GM21717 (cell line): ENCODE results near the gene SEMA5B.

Experiments
- ATAC-seq: cut with Tn5 transposase; IDR thresholded peaks from one replicate; pipeline ENCODE4 v1.9.1; 2021; ENCODE audit warnings: mild to moderate bottlenecking, moderate library complexity; ENCODE audit not compliant: unreplicated experiment

SEMA5B gene

DNA sequence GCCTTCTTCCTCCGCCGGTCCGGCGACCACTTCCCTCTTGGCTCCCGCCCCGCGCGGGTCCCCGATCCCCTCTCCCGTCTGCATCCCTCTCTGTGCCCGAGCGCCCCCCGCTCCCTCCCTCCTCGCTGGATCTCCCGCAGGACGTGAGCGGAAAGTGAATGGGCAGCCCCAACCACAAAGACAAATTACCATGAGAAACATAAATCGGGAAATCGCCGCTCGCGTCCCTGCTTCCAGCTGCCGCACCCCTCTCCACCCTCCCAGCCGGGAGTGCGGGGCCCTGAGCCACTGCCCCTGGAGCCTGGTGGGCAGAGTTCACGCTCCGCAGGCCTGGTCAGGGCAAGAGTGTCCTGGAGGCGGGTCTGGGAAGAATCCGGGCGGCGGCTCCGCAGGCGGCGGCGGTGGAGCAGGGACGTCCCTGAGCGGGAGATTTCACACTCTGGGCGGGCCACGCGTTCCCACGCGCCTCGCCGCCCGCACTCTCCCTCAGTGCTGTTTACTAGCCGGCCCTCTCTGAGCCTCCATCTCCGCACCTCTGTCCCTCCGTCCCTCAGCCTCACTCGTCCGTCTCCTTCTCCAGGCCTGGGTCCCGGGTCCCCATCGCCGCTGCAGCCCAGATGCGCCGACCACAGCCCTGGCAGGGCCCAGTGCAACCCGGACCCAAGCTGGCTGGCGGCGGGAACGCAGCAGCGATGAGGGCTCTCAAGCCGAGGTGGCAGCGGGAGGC lies 835 bp downstream of the SEMA5B start:
- ATAC-seq = no peak

DNA sequence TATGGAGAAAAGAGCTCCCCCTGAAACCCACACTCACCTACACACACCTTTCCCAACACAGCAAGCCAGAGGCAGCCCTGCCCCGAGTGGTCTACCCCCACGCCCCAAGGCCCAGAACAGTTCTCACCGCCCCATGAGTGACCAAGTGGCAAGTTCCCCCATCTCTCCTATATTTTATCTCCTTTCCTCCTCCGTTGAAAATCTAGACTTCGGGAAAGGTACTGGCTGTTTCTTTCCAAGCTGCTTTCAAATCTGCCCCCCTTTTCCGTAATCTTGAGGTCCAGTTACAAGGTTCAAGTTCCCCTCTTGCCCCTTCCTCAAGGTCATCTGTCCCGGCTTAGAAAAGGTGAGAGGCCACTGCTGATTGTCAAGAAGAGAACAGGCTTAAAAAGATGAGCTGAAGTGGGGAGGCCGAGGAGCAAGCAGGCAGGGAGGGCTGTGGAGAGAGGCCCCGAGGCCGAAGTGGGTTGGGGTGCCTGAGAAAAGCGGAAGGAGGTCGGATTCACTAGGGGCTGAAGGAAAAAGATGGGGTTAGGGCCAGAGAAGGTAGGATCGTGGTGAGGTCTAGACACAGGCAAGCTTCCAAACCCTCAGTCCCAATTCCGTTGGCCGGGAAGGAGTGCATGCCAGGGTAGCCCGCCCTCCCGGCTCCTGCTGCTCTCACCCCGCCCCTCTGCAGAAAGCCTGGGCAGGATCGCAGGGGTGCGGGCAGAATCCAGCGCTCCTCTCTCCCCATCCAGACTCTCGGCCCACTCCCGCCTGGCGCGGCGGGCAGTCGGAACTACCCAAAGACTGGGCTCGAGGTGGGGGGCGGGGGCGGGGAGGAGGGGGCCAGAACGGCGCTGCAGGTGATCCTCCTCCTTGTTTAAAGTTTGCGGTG lies 1.7 kb downstream of the SEMA5B start:
- ATAC-seq = no peak

DNA sequence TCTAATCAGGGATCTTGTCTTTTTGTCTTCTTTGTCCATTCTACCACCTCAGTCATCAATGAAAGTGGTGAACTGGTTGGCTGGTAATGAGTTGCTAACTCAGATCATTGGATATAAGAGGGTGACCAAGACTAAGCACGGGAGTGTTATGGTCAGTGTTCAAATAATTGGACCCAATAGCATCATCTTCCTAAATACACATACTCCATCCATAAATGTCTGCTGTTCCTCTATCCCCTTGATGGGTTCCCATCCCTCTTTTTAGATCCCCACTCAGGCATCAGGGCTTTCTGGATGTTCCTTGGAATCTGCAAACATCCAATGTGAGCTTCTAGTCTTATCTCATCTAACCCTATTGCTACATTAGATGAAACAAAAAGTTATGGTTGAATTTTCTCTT lies 3.5 kb downstream of the SEMA5B start:
- no peak for ATAC-seq

DNA sequence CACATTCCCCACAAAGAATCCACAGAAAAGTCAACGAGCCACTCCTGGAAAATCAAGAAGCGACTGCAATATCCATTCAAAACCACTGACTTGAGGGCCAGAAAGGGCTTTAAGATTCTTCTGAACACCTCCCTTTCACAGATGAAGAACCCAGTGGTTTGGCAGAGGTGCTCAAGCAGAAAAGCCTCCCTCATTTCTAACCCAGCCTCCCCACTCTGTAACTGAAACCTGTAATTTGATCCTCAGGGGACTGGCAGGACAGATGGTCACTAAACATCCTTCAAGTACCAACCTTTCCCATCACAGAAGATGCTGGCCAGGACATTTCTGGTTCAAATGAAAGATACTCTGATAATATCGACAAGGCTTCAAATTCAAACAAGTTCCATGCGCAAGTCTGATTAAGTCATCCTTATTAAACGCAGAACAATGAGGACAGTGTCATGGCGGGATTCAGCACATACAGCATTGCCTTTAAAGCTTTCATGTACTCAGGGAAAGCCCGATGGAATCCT lies 5.5 kb downstream of the SEMA5B start:
- no peak for ATAC-seq

DNA sequence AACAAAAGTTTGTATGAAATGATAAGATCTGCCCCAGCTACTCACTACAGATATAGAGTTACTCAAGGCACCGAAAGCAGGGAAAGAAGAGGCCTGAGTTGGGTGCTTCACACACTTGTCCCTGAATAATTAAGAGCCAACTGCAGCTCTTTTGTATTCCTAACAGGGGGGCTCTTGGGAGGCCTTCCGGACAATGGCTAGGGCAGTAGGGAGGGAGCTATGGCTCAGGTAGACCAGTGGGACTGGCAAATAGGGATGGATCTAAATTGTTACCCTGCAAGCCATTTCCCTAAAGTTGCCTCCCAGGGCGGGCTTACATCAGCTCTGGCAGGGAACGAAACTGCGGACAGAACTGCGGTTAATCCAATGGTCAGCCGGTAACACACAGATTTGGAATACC lies 6.2 kb downstream of the SEMA5B start:
- no peak for ATAC-seq

DNA sequence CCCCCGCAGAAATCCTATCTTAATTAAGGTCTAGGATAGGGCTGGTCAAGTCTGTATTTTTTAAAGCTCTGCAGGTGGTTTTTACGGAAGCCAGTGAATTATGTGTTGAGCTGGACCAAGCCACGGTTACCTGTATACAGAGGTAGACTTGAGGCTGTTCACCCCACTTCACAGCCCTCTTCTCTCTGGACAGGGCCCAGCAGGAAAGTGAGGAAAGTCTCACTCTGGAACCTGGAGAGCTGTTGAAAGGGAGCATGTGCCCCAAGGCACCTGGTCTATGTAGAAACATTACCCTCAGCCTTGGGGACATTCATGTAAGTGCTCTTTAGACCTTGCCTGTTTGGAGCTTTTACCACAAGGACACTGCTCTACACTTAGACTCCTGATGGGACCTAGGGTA lies 6.9 kb downstream of the SEMA5B start:
- no peak for ATAC-seq

DNA sequence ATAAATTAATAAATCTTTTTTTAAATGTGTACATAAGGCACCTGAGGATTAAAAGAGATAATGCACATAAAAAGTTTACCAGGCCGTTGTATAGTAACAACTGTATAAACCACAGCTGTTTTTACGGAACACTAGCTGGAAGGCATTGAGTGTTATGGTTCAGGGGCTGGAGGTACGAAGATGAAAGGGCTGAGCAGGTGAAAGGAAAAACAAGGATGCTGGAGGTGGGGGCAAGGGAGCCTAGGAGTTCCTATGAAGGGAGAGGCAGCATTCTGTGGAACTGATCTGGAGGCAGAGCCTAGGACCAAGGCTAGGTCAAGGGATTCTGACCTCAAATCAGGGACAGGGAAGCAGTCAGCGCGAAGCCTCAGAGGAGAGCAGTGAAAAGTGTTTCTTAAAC lies 8.0 kb downstream of the SEMA5B start:
- no peak for ATAC-seq

DNA sequence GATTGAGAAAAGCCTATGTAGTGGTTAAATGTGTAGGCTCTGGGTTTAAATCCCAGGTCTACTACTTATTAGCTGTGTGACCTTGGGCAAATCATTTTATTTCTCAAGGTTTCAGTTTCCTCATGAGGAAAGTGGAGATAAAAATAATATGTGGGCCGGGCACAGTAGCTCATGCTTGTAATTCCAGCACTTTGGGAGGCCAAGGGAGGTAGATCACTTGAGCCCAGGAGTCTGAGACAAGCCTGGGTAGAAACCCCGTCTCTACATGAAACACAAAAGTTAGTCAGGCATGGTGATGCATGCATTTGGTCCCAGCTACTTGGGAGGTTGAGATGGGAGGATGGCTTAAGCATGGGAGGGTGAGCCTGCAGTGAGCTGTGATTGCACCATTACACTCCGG lies 8.4 kb downstream of the SEMA5B start:
- no peak for ATAC-seq

DNA sequence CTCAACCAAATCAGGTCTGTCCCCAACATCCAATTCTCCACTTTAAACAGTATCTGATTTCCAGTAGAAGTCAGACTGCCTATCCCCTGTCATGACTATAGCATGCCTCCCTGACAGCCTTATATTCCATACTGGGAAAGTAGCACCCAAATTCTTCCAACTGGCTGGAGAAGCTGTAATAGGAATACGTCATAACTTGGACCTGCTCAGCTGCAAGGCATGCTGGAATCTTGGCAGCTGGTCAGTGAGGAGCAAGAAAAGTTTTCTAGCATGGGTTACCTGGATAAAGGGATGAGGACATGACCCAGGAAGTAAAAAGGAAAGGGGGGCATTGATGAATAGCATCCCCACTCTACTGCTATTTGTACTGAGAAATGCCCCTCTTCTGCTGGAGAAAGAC lies 8.9 kb downstream of the SEMA5B start:
- no peak for ATAC-seq

DNA sequence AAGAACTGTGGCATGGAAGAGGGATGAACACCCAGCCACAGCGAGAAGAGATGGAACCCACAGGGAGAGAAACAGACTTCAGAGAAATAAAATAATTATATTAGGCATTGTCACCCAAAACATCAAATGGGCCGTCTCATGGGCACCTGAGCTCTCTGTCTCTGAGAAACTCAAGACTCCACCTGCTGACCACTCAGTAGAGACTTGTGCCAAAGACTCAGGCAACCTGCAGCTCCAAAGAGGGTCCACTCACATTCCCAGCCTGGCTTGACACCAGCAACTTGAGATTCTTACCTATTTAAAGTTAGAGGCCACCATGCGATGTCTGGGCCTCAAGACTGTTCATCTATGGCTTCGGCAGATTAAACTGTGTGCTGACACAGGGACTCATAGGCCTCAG lies 12.0 kb downstream of the SEMA5B start:
- no peak for ATAC-seq

DNA sequence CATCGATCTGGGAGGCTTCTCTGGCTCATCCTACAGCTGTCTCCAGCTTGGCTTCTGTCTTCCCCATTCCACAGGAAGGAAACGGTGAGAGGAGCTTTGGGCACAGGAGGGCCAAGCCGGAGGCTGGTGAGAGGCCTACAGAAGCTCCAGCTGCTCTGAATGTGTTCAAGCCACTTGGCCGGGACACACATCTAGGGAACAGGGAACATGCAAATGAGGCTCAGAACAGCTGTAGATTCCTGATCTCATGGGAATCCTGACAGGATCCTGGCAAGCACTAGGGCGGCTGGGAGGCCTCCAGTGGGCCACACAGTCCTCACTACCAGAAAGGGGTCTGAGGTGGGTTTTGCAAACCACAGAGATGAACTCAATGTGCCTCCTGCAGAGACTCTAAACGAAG lies 13.7 kb downstream of the SEMA5B start:
- ATAC-seq = no peak

DNA sequence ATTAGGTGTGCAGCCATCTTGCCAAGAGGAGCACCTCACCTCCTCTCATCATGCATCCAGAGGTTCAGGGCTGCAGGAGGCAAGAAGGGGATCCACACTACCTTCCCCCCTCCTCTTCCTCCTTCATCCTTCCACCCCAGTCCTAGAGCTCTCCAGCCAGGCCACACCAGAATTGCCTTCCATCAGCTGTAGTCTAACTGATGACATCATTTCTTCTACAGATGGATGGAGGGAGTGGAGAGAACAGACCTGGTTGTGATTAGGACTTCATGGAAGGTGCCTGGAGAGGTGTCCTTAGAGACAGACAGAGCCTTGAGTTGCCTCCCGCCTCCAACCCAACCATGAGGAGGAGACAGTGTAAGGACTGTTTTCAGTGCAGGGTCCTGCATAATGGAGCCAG lies 14.9 kb downstream of the SEMA5B start:
- no peak for ATAC-seq

DNA sequence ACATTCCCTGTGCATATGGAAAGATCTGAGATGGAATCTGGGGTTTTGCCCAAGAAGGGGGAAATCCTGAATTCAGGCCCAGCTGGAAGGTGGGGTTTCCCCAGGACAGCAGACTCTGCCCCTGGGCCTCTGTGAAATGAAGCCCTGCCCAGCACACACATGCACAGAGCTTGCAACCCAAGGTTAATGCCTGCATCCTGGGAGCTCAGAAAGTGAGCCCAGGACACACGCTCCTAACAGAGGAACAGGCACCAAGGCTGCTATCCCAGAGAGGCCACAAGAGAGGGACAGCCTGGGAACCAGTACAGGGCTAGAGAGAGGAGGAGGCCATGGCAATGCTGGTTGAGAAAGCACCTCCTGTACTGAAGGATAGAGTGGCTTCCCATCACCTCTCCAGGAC lies 16.1 kb downstream of the SEMA5B start:
- ATAC-seq = no peak

DNA sequence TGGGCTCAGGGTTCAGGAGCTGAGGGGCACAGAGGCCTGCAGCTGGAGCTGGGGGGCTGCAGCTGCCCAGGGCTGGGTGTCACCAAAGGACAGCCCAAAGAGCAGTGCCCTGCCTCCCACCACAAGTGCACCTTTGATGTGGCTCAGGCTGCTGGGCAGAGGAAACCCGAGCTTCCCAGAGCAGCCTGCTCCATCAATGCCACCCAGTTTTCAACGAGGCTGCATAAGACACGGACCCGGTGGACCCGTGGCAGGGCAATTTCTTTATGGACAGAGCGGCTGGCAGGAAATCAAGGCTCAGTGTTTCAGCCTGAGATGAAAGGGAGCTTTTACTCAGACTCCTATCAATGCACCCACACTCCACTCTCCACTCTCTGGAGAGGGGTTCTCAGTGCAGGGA lies 18.7 kb downstream of the SEMA5B start:
- no peak for ATAC-seq

DNA sequence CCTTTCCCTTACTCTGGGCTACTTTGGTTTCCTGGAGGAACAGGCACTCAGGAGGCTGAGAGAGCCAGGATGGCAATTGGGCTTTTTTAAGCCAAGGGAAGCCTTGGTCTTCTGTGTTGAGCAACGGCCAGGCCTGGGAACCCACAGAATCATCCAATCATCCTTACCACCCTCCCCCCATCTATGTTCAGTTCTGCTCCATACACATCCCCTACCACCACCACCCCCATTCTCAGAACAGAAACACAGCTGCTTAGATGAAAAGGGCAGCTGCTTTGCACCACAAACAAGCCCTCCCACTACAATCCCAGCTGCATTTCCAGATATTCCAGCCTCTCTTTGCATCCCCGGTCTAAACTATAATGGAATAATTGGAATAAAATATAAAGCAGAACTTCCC lies 21.0 kb downstream of the SEMA5B start:
- no peak for ATAC-seq

DNA sequence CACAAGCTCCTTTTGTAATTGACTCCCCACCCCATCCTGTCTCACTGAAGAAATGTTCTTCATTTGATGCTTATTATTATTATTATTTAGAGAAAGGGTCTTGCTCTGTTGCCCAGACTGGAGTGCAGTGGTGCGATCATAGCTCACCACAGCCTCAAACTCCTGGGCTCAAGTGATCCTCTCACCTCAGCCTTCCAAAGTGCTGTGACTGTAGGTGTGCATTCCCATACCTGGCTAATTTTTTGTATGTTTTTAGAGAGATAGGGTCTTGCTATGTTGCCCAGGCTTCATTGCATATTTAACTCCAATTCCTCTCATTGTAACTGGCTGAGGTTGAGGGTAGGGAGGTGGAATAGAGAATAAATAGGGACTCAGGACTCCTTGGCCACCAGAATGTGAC lies 22.3 kb downstream of the SEMA5B start:
- no peak for ATAC-seq

DNA sequence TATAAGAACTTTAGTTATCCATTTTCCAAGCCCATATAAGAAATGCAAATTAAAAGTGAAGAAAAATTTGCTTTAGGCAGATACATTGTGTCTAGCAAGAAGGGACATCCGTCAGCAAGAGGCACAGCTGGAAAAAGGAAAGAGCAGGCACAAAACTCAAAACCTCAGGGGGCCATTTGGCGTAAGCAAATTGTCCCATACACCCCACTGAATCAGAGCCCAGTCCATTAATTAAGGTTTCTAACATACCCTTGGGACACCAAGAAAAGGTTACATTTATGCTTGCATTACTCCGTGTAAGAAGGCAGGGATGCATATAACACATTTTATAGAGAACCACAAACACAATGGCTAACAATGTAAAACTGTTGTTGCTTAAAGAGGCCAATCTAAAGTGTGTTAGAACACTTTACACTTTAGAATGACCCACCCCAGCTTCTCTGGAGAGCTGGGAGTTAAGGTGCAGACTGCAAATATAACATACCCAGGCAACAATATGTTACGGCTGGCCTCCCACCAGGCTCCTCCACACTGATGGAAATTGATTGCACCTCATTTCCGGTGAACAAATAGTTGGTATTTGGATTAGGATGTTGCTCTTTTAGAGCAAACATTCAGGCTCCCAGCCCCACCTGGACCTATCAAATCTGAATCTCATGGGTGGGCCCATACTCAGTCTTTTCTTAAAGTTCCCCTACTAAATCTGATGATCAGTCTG lies 23.2 kb downstream of the SEMA5B start:
- ATAC-seq = no peak

DNA sequence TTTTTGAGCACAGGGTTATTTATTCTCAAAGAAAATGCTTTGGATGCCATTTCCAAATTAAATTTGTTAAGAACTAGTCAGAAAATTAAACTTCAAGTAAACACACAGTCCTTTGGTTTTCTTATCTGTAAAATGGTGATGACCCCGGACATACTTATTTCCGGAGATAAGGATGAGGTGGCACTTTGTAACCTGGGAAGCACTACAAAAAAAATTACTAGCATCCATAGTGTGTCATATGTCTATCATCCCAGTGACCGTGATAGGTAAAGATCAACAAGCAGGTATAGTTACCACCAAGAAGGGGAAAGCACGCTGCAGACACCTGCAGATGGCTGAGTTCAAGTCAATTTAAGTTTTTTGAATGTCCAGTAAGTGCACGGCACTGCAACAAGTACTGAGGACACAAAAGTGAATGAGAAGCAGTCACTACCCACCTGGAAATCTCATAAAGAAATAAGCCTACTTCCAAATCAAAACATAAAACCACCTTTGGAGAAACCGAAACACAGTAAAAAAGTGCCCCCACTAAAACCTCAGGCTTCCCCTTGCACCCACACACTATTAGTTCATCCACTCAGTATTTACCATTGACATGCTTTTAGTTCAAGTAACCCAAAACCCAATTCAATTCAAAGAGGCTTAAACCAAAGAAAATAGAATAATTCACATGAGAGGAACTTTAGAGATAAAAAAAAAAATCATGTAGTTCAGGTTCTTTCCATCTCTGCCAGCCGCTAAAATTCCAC lies 24.6 kb downstream of the SEMA5B start:
- ATAC-seq = no peak

DNA sequence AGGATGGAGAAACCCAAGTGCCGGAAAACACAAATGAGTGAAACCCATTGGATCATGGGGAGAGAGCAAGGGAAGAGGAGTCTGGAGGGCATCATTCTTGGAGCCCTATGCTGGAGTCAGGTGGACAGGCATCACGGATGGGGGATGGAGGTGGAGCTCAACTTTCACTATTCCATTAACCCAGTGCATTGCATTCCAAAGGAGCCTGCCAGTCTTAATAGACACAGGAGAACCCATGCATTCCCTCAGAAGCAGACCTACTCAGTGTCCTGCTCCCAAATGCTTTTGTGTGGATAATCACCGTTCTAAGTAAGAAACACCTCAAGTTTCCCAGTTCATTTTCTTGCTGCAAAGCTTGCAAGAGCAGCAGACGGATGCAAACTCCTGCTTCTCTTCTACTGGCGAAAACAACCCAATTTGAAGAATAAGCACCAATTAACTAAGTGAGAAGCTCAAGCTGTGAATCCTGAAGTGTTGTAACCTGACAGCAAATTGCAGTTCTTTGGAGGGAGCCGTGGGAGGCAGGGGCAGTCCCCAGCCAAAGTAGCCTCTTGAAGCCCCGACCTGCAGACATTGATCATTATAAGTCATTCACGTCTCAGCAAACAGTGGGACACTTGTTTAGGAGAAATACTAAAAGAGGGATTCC lies 25.3 kb downstream of the SEMA5B start:
- no peak for ATAC-seq

DNA sequence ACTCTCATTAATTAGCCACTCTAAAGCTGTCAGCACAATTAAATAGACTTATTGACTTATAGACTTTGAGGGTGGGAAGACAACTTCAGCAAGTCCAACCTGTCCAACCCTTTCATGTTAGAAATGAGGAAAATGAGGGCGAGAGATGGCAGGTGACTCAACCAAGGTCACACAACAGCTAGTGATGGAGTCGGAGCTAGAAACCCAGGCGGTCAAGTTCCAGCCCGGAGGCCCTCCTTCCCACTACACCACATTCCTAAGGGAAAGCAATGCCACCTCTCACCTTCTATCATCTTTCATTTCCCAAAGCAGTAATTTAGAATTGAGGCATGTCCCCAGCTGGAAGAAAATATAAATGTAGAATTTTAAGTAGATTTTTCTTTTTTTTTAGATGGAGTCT lies 28.7 kb downstream of the SEMA5B start:
- no peak for ATAC-seq
